DMS153 (cell line): ENCODE measurements around the gene RAX2.

ENCODE experiments used
- DNase-seq: peaks from one replicate; lab custom pipeline; 2025; lab: John Stamatoyannopoulos, UW

The RAX2 gene

GRCh38 chr19:3801412-3802096, 29.5 kb upstream of the RAX2 start:
- DNase-seq, result peak; percentile 34

GRCh38 chr19:3800996-3801395, 29.0 kb upstream of the RAX2 start:
- no peak for DNase-seq

- DNase-seq, result no peak
Observed at GRCh38 chr19:3798137-3798536, 26.1 kb upstream of the RAX2 start.

GRCh38 chr19:3796358-3796757, 24.3 kb upstream of the RAX2 start:
- DNase-seq, result no peak

GRCh38 chr19:3793799-3794198, 21.8 kb upstream of the RAX2 start:
- DNase-seq, result no peak

GRCh38 chr19:3792114-3792513, 20.1 kb upstream of the RAX2 start:
- no peak for DNase-seq

- no peak for DNase-seq
Observed at GRCh38 chr19:3790941-3791340, 18.9 kb upstream of the RAX2 start.

GRCh38 chr19:3790209-3790734, 18.2 kb upstream of the RAX2 start:
- no peak for DNase-seq

- DNase-seq, result no peak
Observed at GRCh38 chr19:3788996-3789778, 17.2 kb upstream of the RAX2 start.

GRCh38 chr19:3785938-3786824, 14.2 kb upstream of the RAX2 start, which contains the start of gene MATK:
Gene MATK, minus strand, starts transcription at chr19:3786381. Its CDS starts 1,246 bp downstream, at chr19:3785135.
- DNase-seq, result no peak

- DNase-seq, result no peak
Observed at GRCh38 chr19:3785451-3785937, 13.5 kb upstream of the RAX2 start.

- no peak for DNase-seq
Observed at GRCh38 chr19:3784607-3785450, 12.8 kb upstream of the RAX2 start.

- no peak for DNase-seq
Observed at GRCh38 chr19:3783660-3784584, 11.9 kb upstream of the RAX2 start.

- no peak for DNase-seq
Observed at GRCh38 chr19:3782903-3783302, 10.9 kb upstream of the RAX2 start.

- DNase-seq, result no peak
Observed at GRCh38 chr19:3782330-3782729, 10.3 kb upstream of the RAX2 start.

- DNase-seq, result no peak
Observed at GRCh38 chr19:3781603-3782002, 9.6 kb upstream of the RAX2 start.

GRCh38 chr19:3780786-3781304, 8.8 kb upstream of the RAX2 start:
- no peak for DNase-seq

GRCh38 chr19:3778899-3779723, 7.1 kb upstream of the RAX2 start:
- no peak for DNase-seq
